GM21723 (cell line): ENCODE results near the gene SSBP3.

Source experiments
- ATAC-seq: cut with Tn5 transposase; IDR thresholded peaks from one replicate; pipeline ENCODE4 v1.9.1; 2021; ENCODE audit warnings: mild to moderate bottlenecking, moderate library complexity; ENCODE audit not compliant: unreplicated experiment

Gene SSBP3

GRCh38 chr1:54291276-54292001, 114.8 kb downstream of the SSBP3 start:
- ATAC-seq = no peak

GRCh38 chr1:54290506-54291184, 115.5 kb downstream of the SSBP3 start:
- ATAC-seq = no peak

- no peak for ATAC-seq
These were observed 116.4 kb downstream of the SSBP3 start for GRCh38 chr1:54289712-54290233.

- ATAC-seq = no peak
These were observed 118.4 kb downstream of the SSBP3 start for GRCh38 chr1:54287801-54288211.

- no peak for ATAC-seq
These were observed 119.0 kb downstream of the SSBP3 start for GRCh38 chr1:54287176-54287650.

- ATAC-seq = no peak
These were observed 120.3 kb downstream of the SSBP3 start for GRCh38 chr1:54285815-54286345.

- no peak for ATAC-seq
These were observed 121.2 kb downstream of the SSBP3 start for GRCh38 chr1:54284781-54285529.

GRCh38 chr1:54283635-54284385, 122.4 kb downstream of the SSBP3 start:
- ATAC-seq = no peak

GRCh38 chr1:54282101-54282847, 123.9 kb downstream of the SSBP3 start:
- ATAC-seq = no peak

- no peak for ATAC-seq
These were observed 125.5 kb downstream of the SSBP3 start for GRCh38 chr1:54280651-54281050.

GRCh38 chr1:54279457-54279856, 126.7 kb downstream of the SSBP3 start:
- ATAC-seq = no peak

- no peak for ATAC-seq
These were observed 127.2 kb downstream of the SSBP3 start for GRCh38 chr1:54278941-54279422.

- peak; percentile 68 for ATAC-seq
These were observed 128.5 kb downstream of the SSBP3 start for GRCh38 chr1:54277451-54278341.

- no peak for ATAC-seq
These were observed 129.4 kb downstream of the SSBP3 start for GRCh38 chr1:54276617-54277450.

- no peak for ATAC-seq
These were observed 130.8 kb downstream of the SSBP3 start for GRCh38 chr1:54275349-54275748.

GRCh38 chr1:54274881-54275280, 131.3 kb downstream of the SSBP3 start:
- ATAC-seq = no peak

GRCh38 chr1:54274448-54274847, 131.7 kb downstream of the SSBP3 start:
- no peak for ATAC-seq

GRCh38 chr1:54273795-54274163, 132.4 kb downstream of the SSBP3 start:
- no peak for ATAC-seq
